HG02885 (cell line): ENCODE measurements around the gene SLC4A7.

Experiments used
- ATAC-seq: cut with Tn5 transposase; IDR thresholded peaks from one replicate; pipeline ENCODE4 v1.9.1; 2021; ENCODE audit warnings: mild to moderate bottlenecking; ENCODE audit not compliant: unreplicated experiment, poor library complexity

Gene SLC4A7

DNA sequence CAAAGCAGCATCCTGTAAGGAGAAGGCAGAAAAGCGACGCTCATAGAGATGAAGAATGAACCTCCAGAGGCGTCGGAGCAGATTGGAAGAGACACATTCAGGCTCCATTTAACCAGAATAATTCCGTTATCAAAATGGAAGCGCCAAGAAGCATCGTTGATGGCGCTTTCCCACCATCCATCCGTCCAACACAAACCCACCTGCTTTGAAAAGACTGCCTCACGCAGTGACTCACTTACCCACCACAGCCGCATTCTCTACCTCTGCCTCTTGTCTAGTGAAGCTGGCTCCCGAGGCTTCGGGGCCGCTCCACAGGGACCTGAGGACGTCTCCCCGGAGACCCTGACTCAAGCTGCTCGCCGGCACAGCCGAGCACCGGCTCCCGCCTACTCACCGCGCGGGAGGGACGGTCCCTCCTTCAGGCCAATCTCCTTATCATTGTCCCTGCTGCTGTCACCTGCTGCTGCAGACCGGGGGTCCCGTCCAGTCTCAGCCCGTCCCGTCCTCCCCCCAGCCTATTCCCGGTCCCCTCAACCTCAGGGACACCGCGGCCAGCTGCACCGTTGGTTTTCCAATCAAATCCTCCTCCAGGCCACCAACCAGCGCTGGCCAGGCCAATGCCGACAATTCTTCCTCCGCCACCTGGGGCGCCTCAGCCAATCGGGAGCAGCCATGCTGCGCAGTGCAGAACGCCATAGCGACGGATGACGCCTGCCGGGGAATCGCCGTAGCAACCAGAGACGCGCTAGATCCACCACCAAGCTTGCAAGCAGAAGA lies 115.2 kb downstream of the SLC4A7 start, which contains the start of gene NEK10:
Gene NEK10, minus strand, starts transcription at position 553 of the 777 bp plus-strand sequence. CDS start 16,501 bp downstream, outside the sequence.
- peak; percentile 100 for ATAC-seq

- no peak for ATAC-seq
These were observed 118.1 kb downstream of the SLC4A7 start for GRCh38 chr3:27366062-27366591.

DNA sequence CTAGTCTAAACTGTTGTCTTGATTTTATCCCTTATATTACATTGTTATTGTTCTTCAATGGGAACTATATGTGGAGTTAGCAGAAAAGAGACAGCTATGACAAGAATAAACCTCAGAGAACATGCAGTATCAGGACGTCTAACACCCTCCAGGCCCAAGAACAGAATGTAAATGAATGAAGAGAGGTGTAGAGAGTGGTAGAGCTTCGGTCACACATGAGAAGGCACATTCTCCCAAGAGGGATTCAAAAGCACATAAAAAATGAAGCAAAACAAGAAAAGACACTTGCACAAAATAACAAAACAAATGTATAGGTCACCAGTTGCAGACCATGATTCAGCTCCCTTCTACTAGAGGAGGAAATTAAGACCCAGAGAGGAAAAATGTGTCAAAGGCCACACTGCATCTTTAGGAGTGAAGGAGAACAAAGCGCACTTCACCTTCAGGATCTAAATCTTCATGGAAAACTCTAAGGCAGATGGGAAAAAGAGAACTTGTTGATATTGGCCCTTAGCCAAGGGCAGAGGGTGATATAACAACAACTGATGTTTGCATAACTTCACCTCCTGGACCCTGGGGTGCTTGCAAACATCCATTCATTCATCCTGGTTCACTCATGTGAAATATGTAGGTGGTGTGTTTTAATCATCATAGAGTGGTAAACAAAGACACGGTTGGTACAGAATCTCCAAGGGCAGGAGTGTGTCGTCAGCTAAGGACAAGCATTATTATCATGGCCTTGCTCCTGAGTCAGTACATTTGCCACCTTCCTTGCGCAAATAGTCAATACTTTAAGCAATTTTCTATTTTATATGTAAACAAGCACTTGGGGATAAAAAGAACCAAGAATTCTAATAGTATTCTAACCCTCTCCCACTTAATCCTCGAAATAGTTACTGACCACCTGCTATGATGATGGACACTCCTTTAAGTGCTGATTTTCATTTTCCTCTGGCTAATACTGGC lies 123.8 kb downstream of the SLC4A7 start:
- ATAC-seq, result peak; percentile 43

DNA sequence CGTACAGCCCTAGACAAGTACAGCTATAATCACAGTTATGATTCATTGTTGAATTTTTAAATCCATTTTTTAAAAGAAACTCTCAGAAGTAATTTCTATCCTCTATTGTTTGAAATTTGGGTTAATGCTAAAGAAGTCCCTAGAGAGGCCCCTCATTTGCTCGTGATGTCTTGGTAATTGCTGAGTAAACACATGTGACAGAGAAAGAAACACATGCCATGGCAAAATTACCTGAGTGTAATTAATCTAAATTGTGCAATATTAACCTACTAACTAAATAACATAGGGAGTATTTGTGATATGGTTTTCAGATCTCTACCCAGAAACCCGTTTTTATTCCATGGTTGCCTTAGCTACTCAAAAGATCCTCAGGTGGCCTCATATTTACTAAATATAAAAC lies 125.8 kb downstream of the SLC4A7 start:
- ATAC-seq, result no peak

GRCh38 chr3:27357665-27358258 lies 126.4 kb downstream of the SLC4A7 start:
- ATAC-seq, result peak; percentile 96

GRCh38 chr3:27356976-27357375 lies 127.2 kb downstream of the SLC4A7 start:
- no peak for ATAC-seq

GRCh38 chr3:27354588-27355203 lies 129.5 kb downstream of the SLC4A7 start:
- ATAC-seq, result no peak

DNA sequence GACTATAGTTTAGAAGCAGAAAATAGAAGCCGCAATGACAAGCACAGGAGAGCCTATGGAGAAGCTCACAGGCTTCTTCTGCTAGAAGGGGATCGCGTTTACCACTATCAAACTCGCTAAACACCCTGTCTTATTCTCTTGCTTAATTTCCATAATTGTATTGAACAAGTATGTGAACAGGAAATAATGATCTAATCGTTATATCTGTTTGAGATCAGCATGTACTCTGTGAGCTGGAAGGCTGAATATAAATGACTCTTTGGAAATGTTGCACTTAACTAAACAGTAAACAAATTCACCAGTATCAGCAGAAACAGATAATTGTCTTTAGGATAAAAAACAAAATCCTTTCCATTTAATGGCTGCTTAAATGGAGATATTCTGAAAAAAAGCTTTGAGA lies 130.0 kb downstream of the SLC4A7 start:
- no peak for ATAC-seq

- no peak for ATAC-seq
These were observed 131.0 kb downstream of the SLC4A7 start for GRCh38 chr3:27353221-27353620.

GRCh38 chr3:27352047-27352446 lies 132.1 kb downstream of the SLC4A7 start:
- no peak for ATAC-seq

- peak; percentile 83 for ATAC-seq
These were observed 134.4 kb downstream of the SLC4A7 start for GRCh38 chr3:27349832-27350231.

DNA sequence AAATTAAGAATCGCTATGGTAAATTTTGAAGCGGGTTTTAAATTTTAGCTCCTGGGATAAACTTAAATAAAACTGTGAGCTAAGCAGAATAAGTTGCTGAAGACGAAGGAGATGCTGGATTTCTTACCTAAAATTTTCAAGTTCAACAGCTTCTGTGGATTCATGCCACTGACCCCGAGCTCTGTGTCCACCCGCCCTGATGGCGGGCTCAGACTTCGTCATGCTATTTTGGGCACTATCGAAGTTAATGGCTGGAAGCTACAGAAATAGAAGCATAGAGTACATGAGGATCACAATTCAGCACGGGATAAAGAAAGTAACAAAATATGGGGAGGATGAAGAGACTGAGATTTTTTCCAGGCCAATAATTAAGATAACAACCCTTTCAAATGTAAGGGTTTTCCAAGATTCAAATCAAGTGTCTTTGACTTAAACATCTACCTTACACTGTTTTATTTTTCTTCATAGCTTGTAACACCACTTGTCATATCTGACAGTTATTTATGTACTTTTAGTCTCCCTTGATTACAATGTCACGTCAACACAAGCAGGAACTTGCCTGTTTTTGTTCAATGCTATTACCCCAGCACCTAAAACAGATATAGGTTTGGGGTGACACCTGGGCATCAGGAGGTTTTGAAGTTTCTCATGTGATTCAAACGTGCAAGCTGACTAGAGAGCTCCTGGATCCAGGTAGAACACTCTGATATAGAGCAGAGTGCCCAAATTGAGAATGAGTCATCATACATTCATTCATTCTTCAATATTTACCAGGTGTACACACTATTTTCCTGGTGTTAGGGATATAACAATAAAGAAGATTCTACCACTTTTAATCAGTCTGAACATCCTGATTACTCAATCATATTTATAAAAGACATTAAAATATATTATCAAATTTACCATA lies 138.0 kb downstream of the SLC4A7 start:
- ATAC-seq, result no peak

DNA sequence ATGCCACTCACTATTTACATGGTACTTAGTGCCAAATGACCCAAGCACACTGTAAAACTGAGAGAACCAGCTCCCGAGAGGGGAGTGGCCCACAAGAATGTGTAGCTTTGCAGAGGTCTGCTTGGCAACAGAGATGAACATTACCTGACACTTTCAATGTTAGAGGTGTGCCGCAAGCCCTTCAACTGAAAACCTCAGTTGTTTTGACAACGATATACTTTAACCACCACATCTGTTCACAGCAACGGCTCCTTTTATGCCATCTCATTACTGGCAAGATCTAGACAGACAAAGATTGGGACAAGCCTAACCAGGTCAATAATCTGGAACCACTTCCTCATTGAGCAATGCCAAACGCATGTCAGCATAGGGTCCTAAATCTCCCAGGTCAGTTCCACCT lies 138.7 kb downstream of the SLC4A7 start:
- ATAC-seq, result no peak

GRCh38 chr3:27345045-27345444 lies 139.1 kb downstream of the SLC4A7 start:
- no peak for ATAC-seq

- ATAC-seq, result no peak
These were observed 140.0 kb downstream of the SLC4A7 start for GRCh38 chr3:27344192-27344591.

DNA sequence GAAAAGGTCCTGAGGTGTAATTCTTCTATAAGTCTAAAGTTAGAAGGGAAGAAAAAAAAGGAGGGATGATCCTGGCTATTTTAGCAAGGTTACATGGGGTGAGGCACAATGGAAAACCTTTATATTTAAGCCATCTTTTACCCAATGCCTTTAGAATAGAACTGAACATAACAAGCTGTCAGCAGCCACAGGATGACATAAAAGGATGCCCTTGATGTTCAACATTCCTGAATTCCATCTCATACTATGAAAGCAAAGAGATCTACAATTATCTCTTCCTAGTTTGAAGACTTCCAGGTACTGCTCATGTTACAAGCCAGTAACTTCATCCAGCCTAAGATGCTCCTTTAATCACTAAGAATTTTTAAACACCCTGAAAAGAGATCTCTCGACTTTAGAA lies 141.9 kb downstream of the SLC4A7 start:
- no peak for ATAC-seq

GRCh38 chr3:27340534-27340933 lies 143.7 kb downstream of the SLC4A7 start:
- peak; percentile 66 for ATAC-seq

GRCh38 chr3:27335571-27335970 lies 148.6 kb downstream of the SLC4A7 start:
- no peak for ATAC-seq

GRCh38 chr3:27333843-27334242 lies 150.3 kb downstream of the SLC4A7 start:
- ATAC-seq, result no peak
